HG03097 (cell line): ENCODE measurements around the gene LYPLA2.

ENCODE experiments used
- ATAC-seq: cut with Tn5 transposase; IDR thresholded peaks from one replicate; pipeline ENCODE4 v1.9.1; 2021; ENCODE audit not compliant: unreplicated experiment, low FRiP score

The LYPLA2 gene

GRCh38 chr1:23790696-23791515, at the start of gene LYPLA2:
TSS of gene LYPLA2 (plus strand) at chr1:23791145. CDS start at chr1:23792683, 1,538 bp downstream.
- ATAC-seq: peak; percentile 73

GRCh38 chr1:23741609-23742008, 49.3 kb upstream of the LYPLA2 start:
- no peak for ATAC-seq

DNA sequence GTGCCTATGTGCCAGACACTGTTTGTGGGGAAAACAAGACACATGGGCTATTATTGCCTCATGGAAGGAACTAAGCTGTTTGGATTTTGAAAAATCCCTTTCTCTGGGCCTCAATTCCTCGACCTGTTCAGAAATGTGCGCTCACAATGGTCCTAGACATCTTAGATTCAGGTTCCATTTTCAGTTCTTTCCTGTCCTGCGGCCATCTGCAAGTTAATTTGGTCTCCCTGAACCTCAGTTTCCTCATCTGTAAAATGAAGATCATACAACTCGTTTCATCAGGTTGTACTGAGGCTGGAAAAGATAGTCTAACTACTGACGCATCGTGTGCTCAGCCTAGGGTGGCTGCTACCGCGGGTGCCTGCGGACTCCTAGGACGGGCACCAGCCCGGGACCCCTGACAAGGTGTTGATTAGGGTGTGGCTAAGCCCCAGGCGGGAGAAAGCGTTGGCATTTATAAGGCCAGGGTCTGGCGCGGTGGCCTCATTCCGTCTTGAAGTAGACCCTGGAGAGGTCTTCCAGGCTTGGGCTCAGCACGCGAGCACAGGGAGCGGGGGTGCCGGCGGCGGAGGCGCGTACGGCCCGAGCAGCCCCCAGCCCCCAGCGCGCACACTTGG, 48.2 kb upstream of the LYPLA2 start:
- no peak for ATAC-seq

GRCh38 chr1:23743287-23744152, 47.4 kb upstream of the LYPLA2 start, which contains the start of gene ELOA:
TSS of gene ELOA (plus strand) at chr1:23743471. CDS start at chr1:23743504, 33 bp downstream.
- ATAC-seq: peak; percentile 71

- no peak for ATAC-seq
Measured at GRCh38 chr1:23745515-23745914, 45.4 kb upstream of the LYPLA2 start.

DNA sequence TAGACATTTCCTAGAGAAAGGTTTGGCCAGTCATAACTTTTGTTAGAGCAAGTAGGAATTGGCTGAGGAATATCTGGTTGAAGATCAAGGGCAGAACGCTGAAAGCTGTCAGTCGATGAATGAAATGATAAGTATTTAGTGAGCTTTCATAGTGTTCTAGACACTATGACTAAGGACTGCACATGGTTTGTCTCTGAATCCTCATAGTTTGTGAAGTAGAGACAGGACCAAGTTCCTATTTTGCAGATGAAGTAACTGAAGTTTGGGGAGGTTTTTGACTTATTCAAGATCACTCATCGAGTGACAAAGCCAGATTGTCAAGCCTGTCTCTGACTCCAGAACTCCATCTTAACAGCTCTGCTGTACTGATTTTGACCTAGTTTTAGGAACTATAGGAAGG, 42.9 kb upstream of the LYPLA2 start:
- ATAC-seq: no peak

DNA sequence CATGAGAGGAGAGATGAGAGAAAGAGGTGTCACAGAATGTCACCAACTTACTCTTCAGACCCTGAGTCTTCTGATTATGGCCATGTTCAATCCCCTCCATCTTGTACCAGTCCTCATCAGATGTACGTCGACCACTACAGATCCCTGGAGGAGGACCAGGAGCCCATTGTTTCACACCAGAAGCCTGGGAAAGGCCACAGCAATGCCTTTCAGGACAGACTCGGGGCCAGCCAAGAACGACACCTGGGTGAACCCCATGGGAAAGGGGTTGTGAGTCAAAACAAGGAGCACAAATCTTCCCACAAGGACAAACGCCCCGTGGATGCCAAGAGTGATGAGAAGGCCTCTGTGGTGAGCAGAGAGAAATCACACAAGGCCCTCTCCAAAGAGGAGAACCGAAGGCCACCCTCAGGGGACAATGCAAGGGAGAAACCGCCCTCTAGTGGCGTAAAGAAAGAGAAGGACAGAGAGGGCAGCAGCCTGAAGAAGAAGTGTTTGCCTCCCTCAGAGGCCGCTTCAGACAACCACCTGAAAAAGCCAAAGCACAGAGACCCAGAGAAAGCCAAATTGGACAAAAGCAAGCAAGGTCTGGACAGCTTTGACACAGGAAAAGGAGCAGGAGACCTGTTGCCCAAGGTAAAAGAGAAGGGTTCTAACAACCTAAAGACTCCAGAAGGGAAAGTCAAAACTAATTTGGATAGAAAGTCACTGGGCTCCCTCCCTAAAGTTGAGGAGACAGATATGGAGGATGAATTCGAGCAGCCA, 39.7 kb upstream of the LYPLA2 start:
- ATAC-seq: no peak

DNA sequence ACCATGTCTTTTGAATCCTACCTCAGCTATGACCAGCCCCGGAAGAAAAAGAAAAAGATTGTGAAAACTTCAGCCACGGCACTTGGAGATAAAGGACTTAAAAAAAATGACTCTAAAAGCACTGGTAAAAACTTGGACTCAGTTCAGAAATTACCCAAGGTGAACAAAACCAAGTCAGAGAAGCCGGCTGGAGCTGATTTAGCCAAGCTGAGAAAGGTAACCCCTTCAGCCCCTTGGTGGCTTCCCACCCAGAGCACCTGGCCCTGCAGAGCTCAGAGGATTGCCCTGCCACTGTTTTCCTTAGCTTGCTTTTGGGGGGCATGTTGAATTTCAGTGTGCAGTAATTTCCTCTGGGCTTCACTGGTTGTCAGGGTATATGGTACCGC, 39.1 kb upstream of the LYPLA2 start:
- ATAC-seq: no peak

GRCh38 chr1:23752909-23753308, 38.0 kb upstream of the LYPLA2 start:
- ATAC-seq: no peak

- no peak for ATAC-seq
Measured at GRCh38 chr1:23756676-23757075, 34.3 kb upstream of the LYPLA2 start.

DNA sequence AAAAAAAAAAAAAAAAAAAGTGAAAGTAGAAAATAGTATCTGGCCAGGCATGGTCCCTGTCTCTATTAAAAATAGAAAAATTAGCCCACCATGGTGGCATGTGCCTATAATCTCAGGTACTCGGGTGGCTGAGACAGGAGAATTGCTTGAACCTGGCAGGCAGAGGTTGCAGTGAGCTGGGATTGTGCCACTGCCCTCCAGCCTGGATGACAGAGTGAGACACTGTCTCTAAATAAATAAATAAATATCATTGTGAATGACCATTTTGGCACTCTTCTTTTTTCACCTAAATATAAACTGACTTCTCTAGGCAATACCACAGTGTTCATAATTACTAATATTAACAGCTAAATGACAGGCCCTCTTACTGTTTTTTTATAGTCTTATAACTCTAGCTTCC, 33.1 kb upstream of the LYPLA2 start:
- no peak for ATAC-seq

GRCh38 chr1:23759277-23759676, 31.7 kb upstream of the LYPLA2 start:
- no peak for ATAC-seq

DNA sequence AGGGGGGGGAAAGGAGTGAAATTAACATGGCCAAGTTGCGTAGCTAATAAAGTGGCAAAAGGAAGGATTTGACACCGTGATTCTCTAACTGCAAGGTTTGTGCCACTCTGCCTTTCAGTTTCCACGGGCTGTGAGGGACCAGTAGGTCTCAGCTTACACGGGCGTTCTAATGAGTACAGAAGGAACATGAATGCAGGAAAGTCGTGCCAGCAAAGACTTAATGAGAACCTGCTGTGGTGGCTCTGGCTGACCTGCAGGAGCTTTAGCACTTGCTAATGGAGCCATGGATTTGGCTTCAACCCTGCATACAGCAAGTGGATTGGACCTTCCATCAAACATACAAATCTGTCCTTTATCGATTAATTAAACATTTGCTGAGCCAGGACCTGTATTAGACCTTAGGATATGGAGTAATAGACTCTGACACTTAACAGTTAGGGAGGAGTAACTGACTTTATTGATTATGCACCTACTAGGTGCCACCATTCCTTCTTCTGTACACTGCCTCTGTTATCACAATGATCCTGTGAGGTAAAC, 27.8 kb upstream of the LYPLA2 start:
- no peak for ATAC-seq

DNA sequence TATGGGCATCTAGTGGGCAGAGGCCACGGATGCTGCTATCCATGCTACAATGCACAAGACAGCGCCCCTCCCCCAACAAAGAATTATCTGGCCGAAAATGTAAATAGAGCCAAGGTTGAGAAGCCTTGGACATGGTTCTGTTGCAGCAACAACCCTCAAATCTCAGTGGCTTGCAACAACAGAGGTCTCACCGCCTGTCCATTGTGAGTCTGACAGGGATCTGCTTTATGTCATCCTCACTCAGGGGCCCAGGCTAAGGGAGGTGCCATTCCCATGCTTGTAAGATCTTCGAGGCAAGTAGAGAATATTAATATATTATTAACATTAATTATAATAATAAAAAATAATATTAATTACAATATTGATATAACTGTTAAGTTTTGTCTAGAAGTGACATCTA, 22.2 kb upstream of the LYPLA2 start:
- ATAC-seq: no peak

GRCh38 chr1:23772049-23772853, 18.7 kb upstream of the LYPLA2 start:
- no peak for ATAC-seq

GRCh38 chr1:23772854-23773242, 18.1 kb upstream of the LYPLA2 start:
- ATAC-seq: no peak

- no peak for ATAC-seq
Measured at GRCh38 chr1:23774174-23774880, 16.6 kb upstream of the LYPLA2 start.

GRCh38 chr1:23776217-23776616, 14.7 kb upstream of the LYPLA2 start:
- ATAC-seq: no peak
